ENCODE results near the gene PLXNC1. TPM values are rescaled to one million over a fixed set of nuclear protein-coding genes. Genes with fewer than 3 reads are reported as not detected.

The PLXNC1 gene
- polyA plus RNA-seq, 1 donor (not counting 4 experiments of a cell fraction or from before 2014, with no cell fraction given) = 0.17 TPM

- dilution Hi-C loops (cut with MboI; ENCODE audit: extremely low pct_ligation_motif_present, low sequenced_read_pairs) = no loop called here
- H3K9me3 ChIP-seq (ENCODE audit: control insufficient read depth, low read depth, low read length) = no peaks in the 10 kb centered on the region
- H3K9ac ChIP-seq (ENCODE audit: control insufficient read depth, extremely low read depth, insufficient read depth, low read length) = no peak overlapping the region
- H3K4me2 ChIP-seq (ENCODE audit: control insufficient read depth, extremely low read depth, insufficient read depth, low read depth, low read length) = no peak overlapping the region
- peaks cover 7% of the 10 kb centered on the region for H3K27me3 ChIP-seq (ENCODE audit: control insufficient read depth, extremely low read depth, insufficient read depth, low read length)
- H3K4me1 ChIP-seq (ENCODE audit: control insufficient read depth, extremely low read depth, insufficient read depth, low read length) = no peaks in the 10 kb centered on the region
- H3K4me3 ChIP-seq (ENCODE audit: control insufficient read depth in 2 of 3, extremely low read depth in 1 of 3, insufficient read depth in 2 of 3, low read depth in 1 of 3, low read length in 3 of 3) = no peak overlapping the region
- no peak overlapping the region for H3K27ac ChIP-seq (ENCODE audit: control insufficient read depth, insufficient read depth, low read length)
- H2AFZ ChIP-seq (ENCODE audit: control insufficient read depth, low read length) = no peak overlapping the region
- TF ChIP-seq CTCF (optimal IDR thresholded peaks at IDR 0.05 in 1 of 3, IDR thresholded peaks at IDR 0.05 in 1 of 3, conservative IDR thresholded peaks at IDR 0.05 in 1 of 3; ENCODE audit: extremely low read depth in 1 of 3, insufficient read depth in 2 of 3, low read length in 3 of 3) (no peak), EZH2 (IDR thresholded peaks at IDR 0.05; ENCODE audit: low read length) (no peak)
- H4K20me1 ChIP-seq (ENCODE audit: control insufficient read depth, extremely low read depth, insufficient read depth, low read length) = no peaks in the 10 kb centered on the region
- FAIRE-seq (no peak), DNase-seq (ENCODE audit: low read depth, low spot score) (no peak)
- H3K9me1 ChIP-seq (ENCODE audit: control insufficient read depth, extremely low read depth, insufficient read depth, low read length) = no peaks in the 10 kb centered on the region
- no peaks in the 10 kb centered on the region for H3K36me3 ChIP-seq (ENCODE audit: control insufficient read depth in 2 of 2, extremely low read depth in 1 of 2, insufficient read depth in 2 of 2, low read length in 2 of 2)
- no peaks in the 10 kb centered on the region for H3K79me2 ChIP-seq (ENCODE audit: control insufficient read depth, insufficient read depth, low read length)
Measured at GRCh38 chr12:94172973-94173372, 24.6 kb downstream of the PLXNC1 start.

GRCh38 chr12:94173660-94174265, 25.4 kb downstream of the PLXNC1 start:
- no peak overlapping the region for H3K9ac ChIP-seq (ENCODE audit: control insufficient read depth, extremely low read depth, insufficient read depth, low read length)
- H3K9me3 ChIP-seq (ENCODE audit: control insufficient read depth, low read depth, low read length) = no peaks in the 10 kb centered on the region
- H3K4me3 ChIP-seq (ENCODE audit: control insufficient read depth in 2 of 3, extremely low read depth in 1 of 3, insufficient read depth in 2 of 3, low read depth in 1 of 3, low read length in 3 of 3) = no peak overlapping the region
- H3K4me2 ChIP-seq (ENCODE audit: control insufficient read depth, extremely low read depth, insufficient read depth, low read depth, low read length) = no peak overlapping the region
- DNase-seq (ENCODE audit: low read depth, low spot score) (no peak), FAIRE-seq (no peak)
- peaks cover 7% of the 10 kb centered on the region for H3K27me3 ChIP-seq (ENCODE audit: control insufficient read depth, extremely low read depth, insufficient read depth, low read length)
- no peaks in the 10 kb centered on the region for H3K4me1 ChIP-seq (ENCODE audit: control insufficient read depth, extremely low read depth, insufficient read depth, low read length)
- no peaks in the 10 kb centered on the region for H3K9me1 ChIP-seq (ENCODE audit: control insufficient read depth, extremely low read depth, insufficient read depth, low read length)
- dilution Hi-C loops (cut with MboI; ENCODE audit: extremely low pct_ligation_motif_present, low sequenced_read_pairs) = no loop called here
- H4K20me1 ChIP-seq (ENCODE audit: control insufficient read depth, extremely low read depth, insufficient read depth, low read length) = no peaks in the 10 kb centered on the region
- H3K36me3 ChIP-seq (ENCODE audit: control insufficient read depth in 2 of 2, extremely low read depth in 1 of 2, insufficient read depth in 2 of 2, low read length in 2 of 2) = no peaks in the 10 kb centered on the region
- TF ChIP-seq EZH2 (IDR thresholded peaks at IDR 0.05; ENCODE audit: low read length) = no peak
- TF ChIP-seq CTCF (optimal IDR thresholded peaks at IDR 0.05 in 1 of 3, IDR thresholded peaks at IDR 0.05 in 1 of 3, conservative IDR thresholded peaks at IDR 0.05 in 1 of 3; ENCODE audit: extremely low read depth in 1 of 3, insufficient read depth in 2 of 3, low read length in 3 of 3) = no peak
- H3K27ac ChIP-seq (ENCODE audit: control insufficient read depth, insufficient read depth, low read length) = no peak overlapping the region
- H3K79me2 ChIP-seq (ENCODE audit: control insufficient read depth, insufficient read depth, low read length) = no peaks in the 10 kb centered on the region
- no peak overlapping the region for H2AFZ ChIP-seq (ENCODE audit: control insufficient read depth, low read length)
